ENCODE data around the gene PVRIG.
"Not testable (repeated sequence)": the region's sequence is repeated elsewhere in the genome, so short reads cannot be mapped to it uniquely, and the experiment has no call there.

The PVRIG gene

GRCh38 chr7:100219801-100220585 is at the start of gene PVRIG:
PVRIG (plus strand) TSS chr7:100219949; CDS start chr7:100219971, 22 bp downstream.
- DNase-seq: not testable (repeated sequence)

GRCh38 chr7:100170101-100170897 is 49.5 kb upstream of the PVRIG start:
- DNase-seq: no peak

GRCh38 chr7:100171087-100171681 is 48.6 kb upstream of the PVRIG start:
- no peak for DNase-seq

GRCh38 chr7:100171840-100172239 is 47.9 kb upstream of the PVRIG start:
- DNase-seq: no peak

- DNase-seq: no peak
Observed at GRCh38 chr7:100173806-100174495, 45.8 kb upstream of the PVRIG start.

- no peak for DNase-seq
Observed at GRCh38 chr7:100174582-100174981, 45.2 kb upstream of the PVRIG start.

- DNase-seq: no peak
Observed at GRCh38 chr7:100175296-100175935, 44.3 kb upstream of the PVRIG start.

- no peak for DNase-seq
Observed at GRCh38 chr7:100176096-100177044, 43.4 kb upstream of the PVRIG start.

GRCh38 chr7:100177045-100178001 is 42.4 kb upstream of the PVRIG start, which contains the start of the genes GPC2 and STAG3:
GPC2 (minus strand) TSS chr7:100177381; CDS start chr7:100177199, 182 bp downstream.
STAG3 (plus strand) TSS chr7:100177918; CDS start chr7:100180557, 2,639 bp downstream.
- peak; percentile 87 to 92 for DNase-seq

- not testable (repeated sequence) for DNase-seq
Observed at GRCh38 chr7:100180084-100180483, 39.7 kb upstream of the PVRIG start.

GRCh38 chr7:100182616-100183015 is 37.1 kb upstream of the PVRIG start:
- not testable (repeated sequence) for DNase-seq

- not testable (repeated sequence) for DNase-seq
Observed at GRCh38 chr7:100183090-100183489, 36.7 kb upstream of the PVRIG start.

GRCh38 chr7:100185726-100186125 is 34.0 kb upstream of the PVRIG start:
- DNase-seq: peak; percentile 55 to 91

GRCh38 chr7:100189061-100189460 is 30.7 kb upstream of the PVRIG start:
- DNase-seq: no peak

- peak in 1 of 2 experiments; percentile 16 for DNase-seq
Observed at GRCh38 chr7:100190048-100190711, 29.6 kb upstream of the PVRIG start.

GRCh38 chr7:100191775-100192174 is 28.0 kb upstream of the PVRIG start:
- no peak for DNase-seq

- not testable (repeated sequence) for DNase-seq
Observed at GRCh38 chr7:100192281-100192862, 27.4 kb upstream of the PVRIG start.

GRCh38 chr7:100192969-100193368 is 26.8 kb upstream of the PVRIG start:
- no peak for DNase-seq

GRCh38 chr7:100195222-100195621 is 24.5 kb upstream of the PVRIG start:
- DNase-seq: no peak

Data from NCI-H524 (cell line).